HG03432 (cell line): Measurements from ENCODE around the gene SNX9.

ENCODE experiments used
- ATAC-seq: cut with Tn5 transposase; IDR thresholded peaks from one replicate; pipeline ENCODE4 v1.9.1; 2021; ENCODE audit warnings: mild to moderate bottlenecking, moderate library complexity; ENCODE audit not compliant: unreplicated experiment

SNX9 gene

DNA sequence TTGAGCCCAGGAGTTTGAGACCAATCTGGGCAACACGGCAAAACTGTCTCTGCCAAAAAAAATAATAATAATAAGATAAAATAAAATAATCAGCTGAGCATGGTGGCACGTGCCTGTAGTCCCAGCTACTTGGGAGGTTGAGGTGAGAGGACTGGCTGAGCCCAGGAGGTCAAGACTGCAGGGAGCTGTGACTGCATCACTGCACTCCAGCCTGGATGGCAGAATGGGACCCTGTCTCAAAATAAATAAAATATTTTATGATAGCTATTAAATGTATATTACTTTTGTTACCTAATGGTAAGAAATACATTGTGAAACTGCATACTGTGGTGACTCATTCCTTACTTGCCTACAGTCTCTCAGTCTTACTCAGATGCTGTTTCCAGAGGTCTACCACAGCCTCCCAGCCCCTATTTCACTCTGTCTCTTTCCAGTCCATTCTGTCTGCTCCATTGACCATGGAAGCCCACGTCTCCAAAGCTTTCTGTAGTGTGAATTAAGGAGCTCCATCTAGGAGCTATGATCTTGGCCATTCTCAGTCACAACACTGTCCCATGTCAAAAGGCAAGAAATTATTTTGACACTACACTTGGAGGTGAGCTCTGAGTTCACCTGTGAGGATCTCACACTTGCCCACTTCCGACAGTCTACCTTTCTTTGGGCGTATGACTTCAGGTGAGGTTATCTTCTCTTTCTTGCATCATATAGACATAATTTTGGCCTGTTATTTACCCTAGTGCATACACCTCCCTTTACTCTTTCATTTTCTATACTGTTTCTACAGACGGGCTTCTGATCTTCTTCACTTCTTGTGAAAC is 22.4 kb upstream of the SNX9 start:
- peak; percentile 97 for ATAC-seq

DNA sequence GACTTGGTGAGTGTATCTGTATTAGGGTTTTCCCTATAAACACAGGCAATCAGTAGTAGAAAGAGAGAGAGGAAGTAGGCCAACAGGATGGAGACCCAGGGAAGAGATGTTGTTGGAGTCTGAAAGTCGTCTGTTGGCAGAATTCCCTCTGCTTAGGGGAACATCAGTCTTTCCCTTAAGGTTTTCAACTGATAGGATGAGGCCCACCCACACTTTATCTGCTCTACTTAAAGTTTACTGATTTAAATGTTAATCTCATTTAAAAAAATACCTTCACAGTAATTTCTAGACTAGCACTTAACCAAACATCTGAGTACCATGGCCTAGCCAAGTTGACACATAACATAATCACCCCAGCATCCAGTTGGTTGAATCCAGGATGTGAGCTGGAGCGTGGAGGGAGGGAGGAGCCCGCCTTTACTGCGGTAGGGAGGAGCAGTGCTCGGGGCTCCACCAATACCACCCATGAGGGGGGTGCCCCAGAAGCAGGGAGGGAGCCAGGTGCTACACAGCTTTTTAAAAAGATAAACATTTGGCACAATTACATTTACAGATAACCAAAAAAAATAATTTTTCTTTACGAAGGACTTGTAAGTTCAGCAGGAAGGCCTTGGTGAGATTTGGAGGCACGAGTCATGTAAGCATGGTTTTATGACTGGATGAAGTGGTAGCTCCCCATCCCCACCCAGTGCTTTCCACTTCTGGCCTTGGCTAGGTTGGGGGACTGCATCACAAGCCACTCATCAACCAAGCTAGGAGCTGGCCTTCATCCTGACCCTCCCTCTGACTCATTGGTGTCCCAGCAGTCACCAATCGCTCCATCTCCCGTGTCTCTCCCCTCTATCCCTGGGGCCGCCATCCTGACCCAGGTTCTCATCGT is 18.4 kb upstream of the SNX9 start:
- ATAC-seq, result no peak

DNA sequence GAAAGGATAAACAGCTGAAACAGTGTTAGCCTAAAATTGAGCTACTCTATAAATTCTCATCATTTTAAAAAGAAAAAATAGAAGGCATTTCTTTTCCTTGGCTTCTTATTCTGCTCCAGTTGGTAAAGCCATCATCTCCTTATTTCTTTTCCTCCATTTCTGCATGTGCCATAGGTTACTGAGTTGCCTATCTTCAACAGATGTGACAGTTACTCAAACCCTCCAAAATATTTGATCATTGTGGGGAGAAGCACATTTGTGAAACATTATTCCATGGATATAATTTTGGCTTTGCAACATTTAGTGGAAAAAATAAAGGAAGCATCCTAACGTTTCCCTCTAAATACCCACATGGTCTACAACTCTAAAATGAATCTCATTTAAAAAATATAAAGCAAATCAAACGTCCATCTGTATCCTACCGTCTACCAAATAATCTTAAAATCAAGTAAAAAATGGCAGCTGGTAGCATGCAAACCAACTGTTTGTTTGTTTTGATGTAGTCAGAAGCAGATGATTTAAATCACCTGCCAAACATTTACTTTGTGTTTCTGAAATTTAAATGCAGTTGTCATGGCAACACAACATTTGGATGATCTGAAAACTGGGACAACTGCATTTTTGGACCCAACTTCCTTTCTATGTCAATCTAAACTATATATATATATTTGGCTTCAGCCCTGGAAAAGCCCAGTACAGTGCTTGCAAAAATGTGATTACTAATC is 16.8 kb upstream of the SNX9 start:
- no peak for ATAC-seq

DNA sequence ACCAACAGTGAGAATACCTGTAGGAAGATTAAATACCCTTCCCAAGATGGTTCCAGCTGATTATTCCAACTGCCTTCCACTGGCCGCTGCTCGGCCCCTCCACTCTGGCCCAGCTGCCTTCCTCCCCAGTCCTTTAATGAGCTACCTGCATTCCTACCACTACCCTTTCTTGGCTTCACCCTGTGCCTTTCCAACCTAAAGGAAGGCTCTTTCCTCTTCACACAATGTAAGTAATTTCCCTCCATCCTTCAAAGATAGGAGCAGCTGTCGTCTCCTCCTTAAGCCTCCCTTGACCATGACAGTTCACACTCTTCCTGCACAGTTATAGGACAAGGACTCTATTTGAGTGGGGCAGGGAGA is 16.2 kb upstream of the SNX9 start:
- no peak for ATAC-seq

DNA sequence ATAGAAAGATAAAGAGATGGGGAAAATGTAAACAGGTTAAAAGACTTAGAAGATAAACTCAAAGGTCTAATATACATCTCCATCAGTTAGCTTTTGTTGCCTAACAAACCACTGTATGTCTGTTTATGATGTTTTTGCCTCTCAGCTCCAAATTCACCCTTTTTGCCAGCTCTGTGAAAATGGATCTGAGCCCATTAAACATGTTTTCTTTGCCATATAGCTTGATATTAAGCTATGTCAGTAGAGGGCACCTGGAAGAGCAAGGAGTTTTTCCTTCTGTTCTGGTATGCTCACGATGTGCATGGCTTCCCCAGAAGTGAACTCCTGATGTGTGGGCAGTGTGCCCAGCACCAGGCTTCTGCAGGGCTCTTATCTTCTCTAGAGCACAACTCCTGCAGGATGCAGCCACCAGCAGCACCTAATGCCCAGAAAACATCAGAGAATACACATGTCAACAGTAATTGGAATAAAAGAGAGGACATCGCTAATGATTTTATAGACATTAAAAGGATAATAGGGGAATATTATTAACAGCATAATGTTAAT is 14.6 kb upstream of the SNX9 start:
- no peak for ATAC-seq

DNA sequence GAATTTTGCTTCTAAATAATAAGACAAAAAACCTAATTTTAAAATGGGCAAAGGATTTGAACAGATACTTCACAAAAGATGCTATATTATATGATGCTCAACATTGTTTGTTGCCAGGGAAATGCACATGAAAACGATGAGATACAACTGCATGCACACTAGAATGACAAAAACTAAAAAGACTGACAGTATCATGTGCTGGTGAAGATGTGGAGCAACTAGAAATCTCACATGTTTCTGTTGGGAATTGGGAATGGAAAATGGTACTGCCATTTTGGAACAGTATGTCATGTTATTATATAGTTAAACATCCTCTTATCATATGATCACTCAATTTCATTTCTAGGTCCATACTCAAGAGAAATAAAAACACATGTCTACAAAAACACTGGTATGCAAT is 13.4 kb upstream of the SNX9 start:
- ATAC-seq, result no peak

DNA sequence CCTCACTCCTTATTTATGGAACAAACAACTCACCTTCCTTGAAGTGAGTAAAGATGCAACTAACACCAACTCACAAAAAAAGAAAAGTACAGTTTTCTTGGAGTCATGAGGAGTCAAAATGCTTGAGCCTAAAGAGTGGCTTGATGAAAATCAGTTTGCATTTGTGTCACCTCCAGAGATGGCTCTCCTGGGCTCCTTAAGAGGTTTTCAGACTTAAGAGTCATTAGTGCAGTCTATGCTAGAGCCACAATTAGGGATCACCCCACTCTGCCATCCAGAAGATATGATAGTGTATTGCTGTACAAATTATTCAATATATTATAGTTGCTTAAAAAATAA is 11.9 kb upstream of the SNX9 start:
- ATAC-seq, result no peak

DNA sequence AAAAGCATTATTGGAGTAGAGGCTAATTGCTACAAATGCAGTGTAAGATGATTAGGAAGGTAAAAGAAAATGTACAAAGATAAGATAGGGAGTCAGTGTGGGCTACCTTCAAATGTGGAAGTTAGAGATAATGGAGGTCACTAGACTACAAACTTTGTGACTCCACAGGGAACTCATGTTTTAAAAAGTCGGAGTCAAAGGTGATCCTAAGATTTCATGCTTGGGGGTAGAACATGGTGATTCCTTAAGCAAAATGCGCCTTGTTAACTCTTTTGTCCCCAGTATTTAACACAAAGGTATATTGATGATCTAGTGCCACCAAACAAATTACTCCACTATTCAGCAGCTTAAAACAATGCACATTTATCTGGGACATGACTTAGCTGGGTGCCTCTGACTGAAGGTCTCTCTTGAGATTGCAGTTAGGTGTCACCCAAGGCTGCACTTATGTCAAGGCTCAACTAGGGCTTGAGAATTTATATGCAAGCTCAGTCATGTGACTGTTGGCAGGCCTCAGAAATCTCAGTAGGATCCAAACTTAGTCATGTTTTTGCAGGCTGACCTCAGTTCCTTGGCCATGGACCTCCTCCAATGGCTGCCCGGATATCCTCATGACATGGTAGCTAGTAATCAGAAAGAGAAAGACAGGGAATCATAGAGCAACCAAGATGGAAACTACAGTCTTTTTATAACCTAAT is 11.4 kb upstream of the SNX9 start:
- no peak for ATAC-seq

DNA sequence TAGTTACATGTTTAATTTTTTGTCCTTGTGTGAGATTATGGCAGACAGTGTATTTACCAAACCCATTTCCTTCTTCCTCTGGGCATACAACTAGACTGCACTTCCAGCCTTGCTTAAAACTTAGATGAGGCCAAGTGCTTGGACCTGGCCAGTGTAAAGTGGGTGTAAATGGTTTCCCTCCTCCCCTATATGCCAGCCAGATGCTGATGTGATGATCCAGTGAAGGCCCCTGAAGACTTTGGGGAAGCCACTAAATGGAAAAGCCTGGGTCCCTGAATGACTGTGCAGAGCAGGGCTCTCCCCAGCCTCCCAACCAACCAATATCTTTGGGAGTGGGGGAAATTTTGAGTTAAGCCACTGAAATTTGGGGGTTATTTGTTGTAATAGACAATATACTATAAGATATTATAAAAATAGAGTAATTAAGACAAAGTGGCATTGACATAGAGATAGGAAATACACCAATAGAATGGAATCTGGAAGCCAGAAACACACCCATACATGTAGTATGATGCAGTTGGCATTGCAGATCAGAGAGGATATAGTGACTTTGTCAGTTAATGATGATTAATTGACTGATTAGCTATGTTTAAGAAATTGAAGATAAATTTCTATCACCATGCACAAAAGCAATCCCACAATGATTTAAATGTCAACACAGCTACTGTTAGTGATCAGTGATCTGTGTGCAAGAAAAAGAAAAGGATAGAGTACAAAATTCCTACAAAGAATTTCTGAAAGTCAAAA is 10.4 kb upstream of the SNX9 start:
- ATAC-seq, result no peak

DNA sequence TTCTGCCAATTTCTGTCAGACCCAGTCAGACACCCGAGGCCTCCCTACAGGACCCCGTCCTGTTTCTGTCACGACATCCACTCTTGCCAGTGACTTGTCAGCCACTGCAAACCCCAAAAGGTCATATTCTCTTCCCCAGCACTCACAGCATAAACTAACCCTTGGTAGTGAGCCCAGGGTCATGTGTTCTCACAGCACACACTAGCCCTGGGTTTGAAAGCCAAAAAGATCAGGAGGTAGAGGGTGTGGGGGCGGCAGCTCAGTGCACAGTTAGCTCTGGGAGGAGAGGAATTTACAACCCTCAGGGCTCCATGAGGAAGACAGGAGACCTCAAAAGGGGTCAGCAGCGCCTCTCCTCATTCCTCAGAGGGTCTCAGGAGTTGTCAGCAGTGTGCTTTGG is 9.9 kb upstream of the SNX9 start:
- no peak for ATAC-seq

DNA sequence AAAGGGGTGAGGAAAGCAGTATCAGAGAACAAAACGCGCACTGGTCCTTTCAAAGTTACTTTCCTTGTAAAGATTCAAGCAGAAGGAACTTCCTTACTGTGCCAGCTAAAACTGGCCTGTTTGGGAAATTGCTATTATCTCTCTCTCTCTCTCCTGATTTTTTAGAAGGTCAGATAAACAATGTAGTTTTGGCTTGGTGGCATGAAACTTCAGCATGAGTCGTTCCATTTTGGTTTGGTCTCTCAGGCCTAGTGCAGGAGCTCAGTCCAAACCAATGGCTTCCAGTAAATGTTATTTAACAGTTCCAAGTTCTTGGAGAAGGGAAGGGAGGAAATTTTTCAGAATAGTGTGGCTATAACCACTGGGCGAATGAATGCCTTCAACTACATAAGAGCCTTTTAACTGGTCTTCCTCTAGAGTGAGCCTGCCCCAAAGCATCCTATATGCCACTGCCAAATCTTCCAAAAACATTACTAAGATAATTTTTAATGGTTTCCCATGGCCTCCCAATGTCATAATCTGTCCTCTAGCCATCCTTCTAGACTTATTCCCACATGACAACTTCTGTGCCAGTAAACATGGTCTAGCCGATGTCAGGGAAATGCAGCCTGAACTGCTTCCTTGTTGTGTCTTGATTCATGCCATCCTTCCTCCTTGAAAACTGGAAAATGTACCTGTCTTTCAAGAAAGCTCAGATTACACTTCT is 9.1 kb upstream of the SNX9 start:
- ATAC-seq, result no peak

DNA sequence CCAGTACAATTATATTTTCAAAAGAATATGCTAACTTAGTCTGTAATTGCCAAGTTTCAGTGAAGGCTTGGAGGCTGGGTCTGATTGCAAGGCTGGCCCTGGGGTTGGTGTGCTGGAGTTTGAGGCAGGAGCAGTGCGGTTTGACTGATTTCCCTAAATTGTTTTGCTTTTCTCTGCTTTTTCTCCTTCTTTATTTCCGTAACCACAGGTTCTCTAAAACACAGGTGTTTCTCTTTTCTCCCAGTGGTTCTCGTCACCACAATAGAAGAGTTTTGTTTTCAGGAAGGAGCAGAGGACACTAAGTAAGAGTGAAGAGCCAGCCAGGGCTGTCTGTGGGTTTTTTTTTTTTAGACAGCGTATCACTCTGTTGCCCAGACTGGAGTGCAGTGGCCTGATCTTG is 8.2 kb upstream of the SNX9 start:
- ATAC-seq, result peak; percentile 87

DNA sequence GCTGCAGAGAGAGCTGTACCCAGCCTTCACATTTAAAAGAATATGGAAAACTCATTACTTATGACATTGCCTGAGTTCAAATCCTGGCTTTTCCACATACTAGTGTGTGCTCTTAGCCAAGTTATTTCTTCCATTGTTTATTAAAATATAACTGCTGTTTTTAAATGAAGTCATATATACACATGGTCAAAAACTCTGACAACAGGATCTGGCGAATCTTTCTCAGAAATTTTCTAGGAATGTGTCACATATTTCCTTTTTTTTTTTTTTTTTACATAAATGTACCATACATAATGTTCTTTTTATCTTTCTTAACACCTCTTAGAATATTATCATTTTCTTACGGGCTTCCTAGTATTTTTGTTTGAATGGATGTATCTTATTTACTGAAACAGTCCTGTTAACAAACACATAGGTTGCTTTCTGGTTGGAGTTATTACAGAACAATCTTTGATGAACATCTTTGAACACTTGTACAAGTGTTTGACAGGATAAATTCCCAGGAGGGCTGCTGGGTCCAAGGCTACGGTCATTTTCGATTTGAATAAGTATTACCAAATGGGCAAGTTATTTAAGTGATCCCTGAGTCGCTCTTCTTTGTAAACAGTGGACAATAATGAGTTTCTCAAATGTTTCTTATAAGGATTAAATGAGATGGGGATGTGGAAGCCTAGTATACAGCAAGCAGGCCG is 1.6 kb upstream of the SNX9 start:
- no peak for ATAC-seq

DNA sequence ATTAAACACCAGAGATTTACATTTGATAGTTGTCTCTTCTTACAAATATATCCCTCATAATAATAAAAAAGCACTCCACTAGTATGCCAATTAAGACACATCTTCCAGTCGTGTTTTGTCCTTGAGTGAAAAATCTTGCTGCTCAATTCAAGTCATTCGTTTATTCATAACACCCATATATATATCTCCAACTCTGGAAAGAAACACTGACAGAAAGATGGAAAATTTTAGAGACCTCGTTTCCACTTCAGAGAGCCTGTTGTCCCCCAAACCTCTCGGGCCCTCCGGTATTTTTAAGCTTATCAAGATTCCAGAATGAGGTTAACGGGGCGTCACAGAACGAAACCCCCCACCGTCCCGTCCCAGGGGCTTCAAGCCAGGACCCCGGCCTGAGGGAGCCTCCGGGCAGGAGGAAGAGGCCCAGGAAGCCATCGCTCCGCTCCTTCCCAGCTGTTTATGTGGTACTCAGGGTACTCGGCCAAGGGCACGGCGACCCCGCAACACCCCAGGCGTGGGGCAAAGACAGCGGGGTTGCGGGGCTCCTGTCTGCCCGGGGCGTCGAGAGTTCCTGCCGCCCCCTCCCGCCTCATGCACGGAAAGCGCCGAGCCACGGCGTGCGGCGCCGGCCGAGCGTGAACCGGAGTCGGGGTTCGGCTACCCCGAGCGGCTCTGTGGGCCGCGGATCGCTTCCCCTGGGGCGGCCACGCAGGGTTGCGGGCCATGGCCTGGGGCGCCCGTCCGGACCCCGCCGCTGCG is 623 bp upstream of the SNX9 start:
- ATAC-seq, result peak; percentile 1

DNA sequence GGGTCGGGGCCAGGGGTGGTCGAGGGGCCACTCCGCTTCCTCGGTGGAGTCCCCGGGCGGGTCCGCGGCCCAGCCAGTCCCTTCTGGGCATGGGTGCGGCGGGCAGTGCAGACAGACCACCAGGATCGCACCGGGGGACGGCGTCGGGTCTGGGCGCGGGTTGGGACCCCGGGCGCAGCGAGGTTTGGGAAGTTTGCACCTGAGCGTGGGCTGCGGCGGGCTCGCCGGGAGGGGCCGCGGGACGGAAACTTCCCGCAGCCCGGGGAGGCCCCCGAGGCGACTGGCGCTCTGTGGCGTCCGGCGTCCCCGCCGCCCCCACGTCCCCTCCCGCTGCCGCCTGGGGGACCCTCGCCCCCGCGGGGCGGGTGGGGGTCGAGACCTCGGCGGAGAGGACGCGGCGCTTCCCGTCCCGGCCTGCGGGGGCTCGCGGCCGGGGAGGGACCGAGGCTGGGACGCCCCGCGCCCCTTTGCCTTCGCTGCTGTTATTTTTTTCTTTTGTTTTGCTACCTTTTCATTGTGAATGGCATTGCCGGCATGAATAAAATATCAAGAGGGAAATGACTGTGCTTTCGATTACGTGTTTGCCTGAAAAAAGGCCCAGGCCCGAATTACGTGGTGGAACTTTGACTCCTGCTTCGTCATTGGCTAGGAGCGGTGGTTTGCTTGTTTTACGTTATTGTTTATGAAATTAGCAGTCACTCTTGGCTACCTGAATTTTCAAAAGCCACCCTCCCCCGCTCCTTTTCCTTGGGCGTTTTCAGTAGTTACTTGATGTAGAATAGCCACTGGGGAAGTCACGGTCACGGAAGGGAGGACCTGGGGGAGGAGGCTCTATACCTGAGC is 703 bp downstream of the SNX9 start:
- peak; percentile 50 for ATAC-seq

DNA sequence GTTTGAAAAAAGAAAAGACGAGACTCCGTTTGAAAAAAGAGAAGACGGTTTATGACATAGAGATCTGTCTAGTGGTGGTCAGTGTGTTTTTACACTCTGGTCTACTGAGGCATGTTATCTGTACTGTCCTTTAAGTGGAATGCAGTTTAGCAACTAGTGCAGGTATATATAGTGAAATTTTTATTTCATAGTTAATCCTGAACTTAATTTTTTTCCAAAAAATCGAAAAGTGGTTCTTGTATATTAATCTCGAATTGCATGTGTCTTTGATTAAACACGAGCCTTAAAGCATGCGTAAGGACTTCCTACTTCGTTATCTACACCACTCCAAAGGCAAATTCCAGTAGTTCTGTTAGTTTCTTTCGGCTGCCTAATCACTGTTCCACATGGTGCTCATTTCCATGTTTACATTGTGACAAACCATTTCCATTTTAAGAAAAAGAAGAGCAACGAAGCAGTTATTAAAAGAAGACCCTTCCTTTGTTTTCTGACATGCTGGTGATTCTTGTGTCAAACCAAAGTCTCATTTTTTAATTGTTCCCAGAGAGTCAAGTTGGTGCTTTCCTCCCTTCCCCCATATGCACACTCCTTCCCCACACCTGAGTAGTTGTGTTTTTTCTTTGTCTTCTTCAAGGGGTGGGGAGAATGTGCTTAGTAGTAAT is 2.3 kb downstream of the SNX9 start:
- no peak for ATAC-seq
